ENCODE results near the gene TAGLN2.

GRCh38 chr1:159952932-159953331 is 27.6 kb upstream of the TAGLN2 start:
- TF ChIP-seq CTCF (IDR thresholded peaks at IDR 0.05) = no peak
- no peak for TF ChIP-seq POLR2A (IDR thresholded peaks at IDR 0.05)
- TF ChIP-seq POLR2AphosphoS5 (IDR thresholded peaks at IDR 0.05) = no peak

Data from prostate gland (tissue), 2 donors.